Spinal cord (tissue), 10 donors: ENCODE measurements around the gene C1orf105. TPM values are rescaled to one million over a fixed set of nuclear protein-coding genes. Genes with fewer than 3 reads are reported as not detected.
"Not testable (repeated sequence)": the region's sequence is repeated elsewhere in the genome, so short reads cannot be mapped to it uniquely, and the experiment has no call there.

Source experiments
- DNase-seq, 6 donors: peaks; one replicate each; pipeline versions ENCODE4 v3.0.0 to v3.0.0-alpha.2; 2013 to 2015; ENCODE audit warnings: low spot score in 6 of 6, low read depth in 4 of 6
- H3K27ac ChIP-seq: one replicate; pipeline ENCODE4 v1.5.1; 2013; ENCODE audit warnings: low read depth, low read length, control low read depth
- H3K27me3 ChIP-seq: one replicate; pipeline ENCODE4 v1.6.1; 2013; ENCODE audit warnings: low read length; ENCODE audit not compliant: control insufficient read depth, insufficient read depth
- H3K36me3 ChIP-seq: one replicate; pipeline ENCODE4 v1.6.1; 2013; ENCODE audit warnings: low read length; ENCODE audit not compliant: control insufficient read depth, insufficient read depth
- H3K4me1 ChIP-seq: one replicate; pipeline ENCODE4 v1.6.1; 2013; ENCODE audit warnings: low read length; ENCODE audit not compliant: control insufficient read depth, insufficient read depth
- H3K4me3 ChIP-seq: one replicate; pipeline ENCODE4 v1.5.1; 2013; ENCODE audit warnings: low read depth, low read length, control low read depth
- H3K9me3 ChIP-seq: one replicate; pipeline ENCODE4 v1.6.1; 2013; ENCODE audit warnings: low read length; ENCODE audit not compliant: control insufficient read depth, insufficient read depth
- WGBS: methylation state at CpG from one replicate; pipeline ENCODE4 v1.1.5; 2013; ENCODE audit warnings: missing lambda C conversion rate; ENCODE audit not compliant: insufficient coverage; 5-methylcytosine and 5-hydroxymethylcytosine counted together
- polyA plus RNA-seq, 2 donors: library from polyadenylated mRNA; unstranded; fragments of 120-200 nt; gene quantifications; one replicate each; pipeline ENCODE4 v1.2.1, GENCODE V29; 2013; ENCODE audit not compliant: insufficient read length in 2 of 2
- total RNA-seq, 2 donors: library from RNA; depleted of rRNA in 1 of 2; stranded (reverse); fragments of 120-200 nt in 1 of 2; fragments of >200 nt in 1 of 2; gene quantifications; one replicate each; pipeline versions ENCODE4 v1.2.3 to v1.2.4, GENCODE V29; 2013 to 2014
- donor health status: healthy.

C1orf105 gene
- total and polyA plus RNA-seq, 4 donors: not detected

DNA sequence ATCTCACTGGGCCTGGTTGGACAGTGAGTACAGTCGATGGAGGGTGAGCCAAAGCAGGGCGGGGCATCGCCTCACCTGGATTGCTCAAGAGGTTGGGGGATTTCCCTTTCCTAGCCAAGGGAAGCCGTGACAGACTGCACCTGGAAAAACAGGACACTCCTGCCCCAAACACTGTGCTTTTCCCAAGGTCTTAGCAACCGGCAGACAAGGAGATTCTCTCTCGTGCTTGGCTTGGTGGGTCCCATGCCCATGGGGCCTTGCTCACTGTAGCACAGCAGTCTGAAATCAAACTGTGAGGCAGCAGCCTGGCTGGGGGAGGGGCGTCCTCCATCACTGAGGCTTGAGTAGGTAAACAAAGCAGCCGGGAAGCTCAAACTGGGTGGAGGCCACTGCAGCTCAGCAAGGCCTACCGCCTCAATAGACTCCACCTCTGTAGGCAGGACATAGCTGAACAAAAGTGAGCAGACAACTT is 11.3 kb downstream of the C1orf105 start:
- H3K4me3 ChIP-seq: no peak overlapping the region
- H3K27ac ChIP-seq: no peak overlapping the region
- WGBS: 81% methylated on average over 5 of the region's 9 CpGs
- H3K9me3 ChIP-seq: no peaks in the 10 kb centered on the region
- H3K27me3 ChIP-seq: no peaks in the 10 kb centered on the region
- DNase-seq: no peak
- no peaks in the 10 kb centered on the region for H3K36me3 ChIP-seq
- H3K4me1 ChIP-seq: no peaks in the 10 kb centered on the region

DNA sequence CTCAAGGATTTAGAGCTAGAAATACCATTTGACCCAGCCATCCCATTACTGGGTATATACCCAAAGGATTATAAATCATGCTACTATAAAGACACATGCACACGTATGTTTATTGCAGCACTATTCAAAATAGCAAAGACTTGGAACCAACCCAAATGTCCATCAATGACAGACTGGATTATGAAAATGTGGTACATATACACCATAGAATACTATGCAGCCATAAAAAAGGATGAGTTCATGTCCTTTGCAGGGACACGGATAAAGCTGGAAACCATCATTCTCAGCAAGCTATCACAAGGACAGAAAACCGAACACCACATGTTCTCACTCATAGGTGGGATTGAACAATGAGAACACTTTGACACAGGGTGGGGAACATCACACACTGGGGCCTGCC is 16.7 kb downstream of the C1orf105 start:
- not testable (repeated sequence) for DNase-seq, H3K27me3 ChIP-seq, H3K27ac ChIP-seq, H3K36me3 ChIP-seq, H3K4me1 ChIP-seq, H3K9me3 ChIP-seq, H3K4me3 ChIP-seq
- no CpG with 5 or more reads among the region's 3 CpGs for WGBS

DNA sequence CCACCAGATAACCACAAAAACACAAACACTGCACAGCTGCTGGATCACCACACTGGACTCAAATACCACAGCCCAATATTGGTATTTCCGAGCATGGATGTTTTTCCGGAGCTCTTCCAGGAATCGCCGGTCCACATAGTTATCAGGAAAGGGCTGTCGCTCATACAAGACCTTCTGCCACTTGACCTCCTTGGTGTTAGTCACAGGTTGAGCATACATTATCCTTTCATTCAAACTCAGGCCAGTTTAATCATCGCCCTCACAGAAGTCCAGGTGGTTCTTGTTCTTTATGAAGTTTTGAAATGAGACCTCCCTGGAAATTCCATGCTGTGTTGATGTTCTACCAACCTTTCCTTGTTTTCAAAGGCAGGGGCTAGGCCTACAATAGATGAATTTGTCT is 21.9 kb downstream of the C1orf105 start:
- Histone ChIP-seq H3K27ac (no peak overlapping the region), H3K4me1 (peaks cover 3% of the 10 kb centered on the region), H3K9me3 (no peaks in the 10 kb centered on the region), H3K36me3 (peaks cover 3% of the 10 kb centered on the region), H3K4me3 (no peak overlapping the region), H3K27me3 (no peaks in the 10 kb centered on the region)
- WGBS: 100% methylated on average over 5 of the region's 6 CpGs
- DNase-seq: no peak

DNA sequence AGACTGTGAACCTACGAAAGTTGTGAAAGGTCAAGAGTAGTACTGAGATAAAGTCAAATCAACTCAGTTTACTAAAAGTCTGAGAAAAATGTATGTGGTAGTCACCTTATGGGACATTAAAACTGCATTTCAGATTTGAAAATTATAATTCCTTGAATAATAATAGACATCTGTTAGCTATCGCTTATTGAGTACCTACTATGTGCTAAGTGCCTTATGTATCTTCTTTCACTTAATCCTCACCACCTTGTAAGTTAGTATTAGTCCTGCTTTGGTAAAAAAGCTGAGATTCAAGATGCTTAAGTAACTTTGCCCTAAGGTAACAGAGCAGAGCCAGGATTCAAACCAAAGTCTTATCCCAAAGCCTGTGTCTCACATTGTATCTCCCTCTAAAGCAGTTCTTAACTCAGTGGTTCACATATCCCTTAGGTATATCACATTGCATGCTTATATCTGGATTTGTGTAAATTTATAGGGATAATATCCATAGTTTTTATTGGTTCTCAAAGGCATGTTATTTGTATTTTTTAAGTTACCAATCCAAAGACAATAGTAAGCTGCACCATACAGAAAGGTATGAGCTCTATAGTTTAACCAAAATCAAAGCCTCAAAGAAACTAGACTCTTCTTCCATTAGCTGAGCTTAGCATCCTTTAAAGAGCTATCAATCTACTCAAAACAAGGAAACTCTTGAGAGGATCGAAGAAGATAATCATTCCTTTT is 22.5 kb downstream of the C1orf105 start:
- H3K27me3 ChIP-seq: no peaks in the 10 kb centered on the region
- no peak overlapping the region for H3K27ac ChIP-seq
- no peaks in the 10 kb centered on the region for H3K9me3 ChIP-seq
- WGBS: 100% methylated on average over 1 of the region's 3 CpGs
- H3K36me3 ChIP-seq: peaks cover 3% of the 10 kb centered on the region
- H3K4me1 ChIP-seq: peaks cover 3% of the 10 kb centered on the region
- DNase-seq: no peak
- H3K4me3 ChIP-seq: peak overlapping the region; percentile 93

DNA sequence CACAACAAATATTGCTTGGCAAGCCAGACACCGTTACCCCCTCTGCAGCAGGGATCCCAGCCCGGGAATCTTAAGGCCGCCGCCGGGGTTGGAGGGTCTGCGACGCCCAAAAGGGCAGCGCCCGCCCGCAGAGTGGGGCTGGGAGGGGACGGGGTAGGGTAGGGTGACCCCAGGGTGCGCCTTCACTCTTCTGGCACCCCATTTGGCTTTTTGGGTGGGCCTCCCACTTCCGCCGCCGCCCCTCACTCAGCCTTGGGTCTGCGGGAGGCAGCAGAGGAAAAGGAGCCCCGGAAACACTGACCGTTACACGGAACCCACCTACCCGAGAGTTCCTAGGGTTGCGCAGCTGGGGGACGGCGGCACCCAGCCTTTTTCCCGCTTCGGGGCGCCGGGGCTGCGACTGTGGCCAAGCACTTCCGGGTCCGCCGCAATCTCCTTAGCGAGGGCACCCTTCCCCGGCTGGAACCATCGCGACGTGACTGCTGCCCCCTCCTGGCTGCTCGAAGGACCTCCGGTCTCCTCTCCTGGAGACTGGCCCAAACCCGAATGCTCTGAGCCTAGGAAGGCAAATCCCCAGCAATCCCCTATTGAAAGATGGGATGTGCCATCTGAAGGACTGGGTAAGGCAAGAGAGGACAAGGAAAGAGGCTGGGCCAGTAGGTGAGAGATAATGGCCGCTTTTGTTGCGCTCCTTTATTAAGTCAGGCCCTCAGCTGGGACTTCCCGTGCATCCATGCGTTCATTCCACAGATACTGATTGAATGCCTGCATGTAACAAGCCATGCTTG is 23.4 kb downstream of the C1orf105 start, which contains the start of gene PIGC:
Gene PIGC, minus strand, starts transcription at position 404 of the 788 bp plus-strand sequence. CDS start 1,447 bp downstream, outside the sequence.
- H3K27ac ChIP-seq: peak within 1 kb of the TSS; percentile 67
- peaks cover 3% of the 10 kb centered on the region for H3K4me1 ChIP-seq
- peaks cover 3% of the 10 kb centered on the region for H3K36me3 ChIP-seq
- 4% methylated on average over 42 of the region's 43 CpGs for WGBS
- H3K4me3 ChIP-seq: peak within 1 kb of the TSS; percentile 93
- H3K9me3 ChIP-seq: no peaks in the 10 kb centered on the region
- H3K27me3 ChIP-seq: no peaks in the 10 kb centered on the region
- peak; percentile 72 to 97 (median 82) for DNase-seq

DNA sequence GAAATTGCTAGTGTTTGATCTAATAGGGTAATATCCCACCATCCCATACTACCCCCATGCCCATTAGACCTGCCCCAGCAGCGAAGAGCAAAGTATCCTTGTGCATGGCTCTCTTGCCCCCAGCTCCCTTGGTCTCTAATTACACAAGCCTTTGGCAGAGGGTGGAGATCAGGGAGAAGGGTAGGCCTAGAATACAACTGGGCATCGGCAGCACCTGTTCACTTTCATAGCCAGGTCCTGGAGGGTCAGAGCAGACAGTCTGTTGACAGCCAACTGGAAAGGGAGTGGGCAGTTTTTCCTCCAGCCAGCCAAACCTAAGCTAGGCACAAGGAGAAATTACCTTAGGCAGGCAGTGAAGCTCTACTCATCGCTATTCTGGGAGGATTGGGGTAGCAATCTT is 26.1 kb downstream of the C1orf105 start:
- DNase-seq: no peak
- Histone ChIP-seq H3K9me3 (no peaks in the 10 kb centered on the region), H3K36me3 (peaks cover 3% of the 10 kb centered on the region), H3K4me3 (no peak overlapping the region), H3K4me1 (peaks cover 8% of the 10 kb centered on the region), H3K27me3 (no peaks in the 10 kb centered on the region), H3K27ac (no peak overlapping the region)
- no CpG with 5 or more reads among the region's 3 CpGs for WGBS

DNA sequence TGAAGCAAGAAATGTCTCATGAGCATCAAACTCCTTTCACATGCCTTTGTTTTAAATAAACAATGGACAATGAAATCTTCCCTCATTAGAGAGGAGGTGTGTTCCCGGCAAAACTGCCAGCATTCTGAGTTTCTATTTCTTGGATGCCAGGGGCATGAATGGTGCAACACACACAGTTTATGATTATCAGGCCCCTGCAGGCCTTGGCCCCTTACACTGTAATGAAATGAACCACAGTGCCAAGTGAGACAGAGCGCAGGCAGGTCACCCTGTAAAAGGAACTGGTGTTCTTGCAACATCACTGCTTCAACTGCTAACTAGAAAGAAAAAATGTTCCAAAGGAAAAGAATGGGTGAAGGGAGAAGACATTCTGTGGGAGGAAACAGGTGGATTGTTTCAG is 27.2 kb downstream of the C1orf105 start:
- no peaks in the 10 kb centered on the region for H3K36me3 ChIP-seq
- H3K9me3 ChIP-seq: no peaks in the 10 kb centered on the region
- no peak for DNase-seq

DNA sequence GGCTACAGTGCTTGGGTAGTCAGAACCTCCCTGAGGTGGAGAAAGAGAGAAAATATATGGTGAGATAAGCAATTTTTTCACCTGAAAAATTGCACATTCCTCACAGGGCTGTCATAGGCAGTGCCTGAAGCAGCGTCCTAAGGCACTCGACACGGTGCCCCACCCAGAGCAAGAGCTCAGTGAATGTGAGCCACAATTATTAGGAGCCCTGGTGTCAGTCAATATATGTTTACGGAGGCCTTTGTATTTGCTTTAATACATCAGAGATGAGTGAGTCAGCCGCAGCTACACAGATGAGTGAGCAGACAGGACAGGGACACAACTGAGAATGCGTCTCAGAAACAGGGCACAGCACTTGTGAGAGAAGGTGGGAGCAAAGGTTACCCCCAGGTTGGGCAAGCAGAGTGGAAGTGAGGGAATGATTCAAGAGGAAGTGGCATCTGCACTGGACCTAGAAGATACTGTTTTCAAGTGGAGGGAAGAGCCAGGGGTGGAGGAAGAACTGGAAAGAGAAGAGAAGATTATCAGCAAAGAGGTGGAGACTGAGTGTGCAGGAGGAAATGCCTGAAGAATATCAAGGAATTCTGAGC is 28.6 kb downstream of the C1orf105 start:
- no peaks in the 10 kb centered on the region for H3K9me3 ChIP-seq
- H3K36me3 ChIP-seq: no peaks in the 10 kb centered on the region
- no peak overlapping the region for H3K27ac ChIP-seq
- H3K4me1 ChIP-seq: peaks cover 7% of the 10 kb centered on the region
- WGBS: 83% methylated on average over 6 of the region's 6 CpGs
- DNase-seq: no peak
- no peaks in the 10 kb centered on the region for H3K27me3 ChIP-seq
- no peak overlapping the region for H3K4me3 ChIP-seq

More for the DNA sequence above, 27.2 kb downstream of the C1orf105 start:
- H3K27ac ChIP-seq: no peak overlapping the region
- no peak overlapping the region for H3K4me3 ChIP-seq
- H3K27me3 ChIP-seq: no peaks in the 10 kb centered on the region
- WGBS: 100% methylated on average over 2 of the region's 2 CpGs
- peaks cover 8% of the 10 kb centered on the region for H3K4me1 ChIP-seq

DNA sequence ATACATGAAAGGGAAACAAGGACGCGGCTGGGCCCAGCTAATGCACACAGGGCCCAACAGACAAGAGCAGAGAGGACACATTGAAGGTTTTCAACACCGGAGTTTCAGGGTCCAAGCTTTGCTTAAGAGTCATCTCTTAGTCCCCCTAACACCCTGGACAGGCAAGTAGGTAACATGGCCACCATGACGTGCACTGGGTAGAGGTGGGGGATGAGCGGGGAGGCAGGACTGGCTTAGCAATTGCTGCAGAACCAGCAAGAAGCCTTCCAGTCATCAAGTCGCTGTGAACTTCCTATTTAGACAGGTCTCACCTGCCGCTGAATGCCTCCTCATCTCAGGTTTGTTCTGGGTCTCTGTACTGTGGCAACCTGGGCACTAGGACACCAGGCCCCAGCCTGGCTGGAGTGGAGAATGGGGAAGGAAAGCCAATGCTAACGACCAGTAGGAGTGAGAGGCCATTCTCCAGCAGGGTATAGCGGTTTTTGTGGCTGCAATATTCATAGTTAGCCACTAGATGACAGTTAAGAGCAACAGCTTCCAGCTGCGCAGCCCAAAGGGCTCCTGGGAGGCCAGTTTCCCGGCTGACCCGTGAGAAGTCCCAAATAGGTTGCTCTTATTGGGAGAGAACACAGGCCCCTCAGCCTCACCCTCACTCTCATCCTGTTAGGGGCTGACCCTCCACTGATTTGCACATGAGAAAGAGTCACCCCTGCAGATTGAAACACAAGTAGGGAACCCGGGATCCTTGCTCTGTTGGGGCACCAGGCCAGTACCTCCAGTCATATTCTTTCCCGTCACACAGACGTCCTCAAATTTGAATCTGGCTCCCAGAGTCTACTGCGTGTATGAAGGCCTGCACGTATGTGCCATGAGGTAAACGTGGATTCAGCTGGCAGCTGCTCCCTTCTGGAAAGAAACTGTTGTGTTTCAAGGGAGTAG is 29.4 kb downstream of the C1orf105 start:
- no peak overlapping the region for H3K4me3 ChIP-seq

More for the DNA sequence above, 29.4 kb downstream of the C1orf105 start:
- DNase-seq: peak in 2 of 6 donors; percentile 47 to 48
- 59% methylated on average over 15 of the region's 18 CpGs for WGBS
- Histone ChIP-seq H3K4me1 (peaks cover 5% of the 10 kb centered on the region), H3K9me3 (no peaks in the 10 kb centered on the region), H3K27ac (no peak overlapping the region), H3K36me3 (no peaks in the 10 kb centered on the region), H3K27me3 (no peaks in the 10 kb centered on the region)
